Liver (tissue), 3 donors: ENCODE results near the gene LYSMD1.

ENCODE experiments used
- FOXA1 ChIP-seq: IDR thresholded peaks from 2 replicates; pipeline ENCODE4 v1.6.1; 2016; ENCODE audit warnings: antibody characterized with exemption
- JUND ChIP-seq, 2 donors: IDR thresholded peaks; 2 replicates each; pipeline ENCODE4 v1.6.1; 2016; ENCODE audit warnings: antibody characterized with exemption in 2 of 2
- RAD21 ChIP-seq, 2 donors: IDR thresholded peaks; 2 replicates each; pipeline ENCODE4 v1.6.1; 2016; ENCODE audit warnings: antibody characterized with exemption in 2 of 2, mild to moderate bottlenecking in 2 of 2
- RXRA ChIP-seq, 2 donors: IDR thresholded peaks; 2 replicates each; pipeline ENCODE4 v1.6.1; 2017 to 2018; ENCODE audit warnings: antibody characterized with exemption in 2 of 2, mild to moderate bottlenecking in 1 of 2
- YY1 ChIP-seq: IDR thresholded peaks from 2 replicates; pipeline ENCODE4 v1.6.1; 2016; ENCODE audit warnings: antibody characterized with exemption, mild to moderate bottlenecking
- TF ChIP-seq, protein P1 (sequence below): fragments of 150-350 bp; IDR thresholded peaks from 2 replicates; pipeline ENCODE4 v1.5.1; 2017; ENCODE audit warnings: improper control_type of control experiment, low read depth, low read length; ENCODE audit not compliant: missing input control
- TF ChIP-seq, protein P2 (sequence below): IDR thresholded peaks from 2 replicates; pipeline ENCODE4 v1.6.1; 2016; ENCODE audit warnings: antibody characterized with exemption
- TF ChIP-seq, protein P3 (sequence below): IDR thresholded peaks from 2 replicates; pipeline ENCODE4 v1.6.1; 2016; ENCODE audit warnings: antibody characterized with exemption, mild to moderate bottlenecking
- TF ChIP-seq, protein P4 (sequence below): IDR thresholded peaks from 2 replicates; pipeline ENCODE4 v1.6.1; 2016; ENCODE audit warnings: antibody characterized with exemption
- TF ChIP-seq, protein P5 (sequence below): IDR thresholded peaks from 2 replicates; pipeline ENCODE4 v1.6.1; 2016; ENCODE audit warnings: antibody characterized with exemption
- donor health status: healthy.
- donor health status: healthy.

DNA sequence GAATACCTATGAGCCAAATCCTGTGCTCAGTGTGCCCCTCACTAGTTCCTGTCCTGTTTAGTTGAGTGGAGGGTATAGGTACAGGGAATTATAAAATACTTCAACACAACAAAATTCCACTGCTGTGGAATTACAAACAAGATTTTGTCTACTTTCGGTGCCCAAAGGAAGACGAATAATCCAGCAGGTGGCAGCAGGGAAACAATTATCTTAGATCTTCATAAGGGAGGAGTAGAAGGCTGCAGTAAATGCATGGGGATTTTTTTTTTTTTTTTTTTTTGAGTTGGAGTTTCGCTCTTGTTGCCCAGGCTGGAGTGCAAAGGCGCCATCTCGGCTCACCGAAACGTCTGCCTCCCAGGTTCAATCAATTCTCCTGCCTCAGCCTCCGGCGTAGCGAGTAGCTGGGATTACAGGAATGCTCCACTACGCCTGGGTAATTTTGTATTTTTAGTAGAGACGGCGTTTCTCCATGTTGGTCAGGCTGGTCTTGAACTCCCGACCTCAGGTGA lies 30.6 kb upstream of the LYSMD1 start:
- TF ChIP-seq, protein P1, sequence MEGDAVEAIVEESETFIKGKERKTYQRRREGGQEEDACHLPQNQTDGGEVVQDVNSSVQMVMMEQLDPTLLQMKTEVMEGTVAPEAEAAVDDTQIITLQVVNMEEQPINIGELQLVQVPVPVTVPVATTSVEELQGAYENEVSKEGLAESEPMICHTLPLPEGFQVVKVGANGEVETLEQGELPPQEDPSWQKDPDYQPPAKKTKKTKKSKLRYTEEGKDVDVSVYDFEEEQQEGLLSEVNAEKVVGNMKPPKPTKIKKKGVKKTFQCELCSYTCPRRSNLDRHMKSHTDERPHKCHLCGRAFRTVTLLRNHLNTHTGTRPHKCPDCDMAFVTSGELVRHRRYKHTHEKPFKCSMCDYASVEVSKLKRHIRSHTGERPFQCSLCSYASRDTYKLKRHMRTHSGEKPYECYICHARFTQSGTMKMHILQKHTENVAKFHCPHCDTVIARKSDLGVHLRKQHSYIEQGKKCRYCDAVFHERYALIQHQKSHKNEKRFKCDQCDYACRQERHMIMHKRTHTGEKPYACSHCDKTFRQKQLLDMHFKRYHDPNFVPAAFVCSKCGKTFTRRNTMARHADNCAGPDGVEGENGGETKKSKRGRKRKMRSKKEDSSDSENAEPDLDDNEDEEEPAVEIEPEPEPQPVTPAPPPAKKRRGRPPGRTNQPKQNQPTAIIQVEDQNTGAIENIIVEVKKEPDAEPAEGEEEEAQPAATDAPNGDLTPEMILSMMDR: peak; percentile 61
- TF ChIP-seq RXRA (IDR thresholded peaks at IDR 0.05) (peak in 1 of 2 donors; percentile 9), JUND (IDR thresholded peaks at IDR 0.05) (no peak), FOXA1 (no peak), YY1 (peak; percentile 36), RAD21 (IDR thresholded peaks at IDR 0.05) (peak; percentile 78 to 81)
- TF ChIP-seq, protein P2, sequence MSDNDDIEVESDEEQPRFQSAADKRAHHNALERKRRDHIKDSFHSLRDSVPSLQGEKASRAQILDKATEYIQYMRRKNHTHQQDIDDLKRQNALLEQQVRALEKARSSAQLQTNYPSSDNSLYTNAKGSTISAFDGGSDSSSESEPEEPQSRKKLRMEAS: no peak
- TF ChIP-seq, protein P3, sequence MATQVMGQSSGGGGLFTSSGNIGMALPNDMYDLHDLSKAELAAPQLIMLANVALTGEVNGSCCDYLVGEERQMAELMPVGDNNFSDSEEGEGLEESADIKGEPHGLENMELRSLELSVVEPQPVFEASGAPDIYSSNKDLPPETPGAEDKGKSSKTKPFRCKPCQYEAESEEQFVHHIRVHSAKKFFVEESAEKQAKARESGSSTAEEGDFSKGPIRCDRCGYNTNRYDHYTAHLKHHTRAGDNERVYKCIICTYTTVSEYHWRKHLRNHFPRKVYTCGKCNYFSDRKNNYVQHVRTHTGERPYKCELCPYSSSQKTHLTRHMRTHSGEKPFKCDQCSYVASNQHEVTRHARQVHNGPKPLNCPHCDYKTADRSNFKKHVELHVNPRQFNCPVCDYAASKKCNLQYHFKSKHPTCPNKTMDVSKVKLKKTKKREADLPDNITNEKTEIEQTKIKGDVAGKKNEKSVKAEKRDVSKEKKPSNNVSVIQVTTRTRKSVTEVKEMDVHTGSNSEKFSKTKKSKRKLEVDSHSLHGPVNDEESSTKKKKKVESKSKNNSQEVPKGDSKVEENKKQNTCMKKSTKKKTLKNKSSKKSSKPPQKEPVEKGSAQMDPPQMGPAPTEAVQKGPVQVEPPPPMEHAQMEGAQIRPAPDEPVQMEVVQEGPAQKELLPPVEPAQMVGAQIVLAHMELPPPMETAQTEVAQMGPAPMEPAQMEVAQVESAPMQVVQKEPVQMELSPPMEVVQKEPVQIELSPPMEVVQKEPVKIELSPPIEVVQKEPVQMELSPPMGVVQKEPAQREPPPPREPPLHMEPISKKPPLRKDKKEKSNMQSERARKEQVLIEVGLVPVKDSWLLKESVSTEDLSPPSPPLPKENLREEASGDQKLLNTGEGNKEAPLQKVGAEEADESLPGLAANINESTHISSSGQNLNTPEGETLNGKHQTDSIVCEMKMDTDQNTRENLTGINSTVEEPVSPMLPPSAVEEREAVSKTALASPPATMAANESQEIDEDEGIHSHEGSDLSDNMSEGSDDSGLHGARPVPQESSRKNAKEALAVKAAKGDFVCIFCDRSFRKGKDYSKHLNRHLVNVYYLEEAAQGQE: no peak
- TF ChIP-seq, protein P4, sequence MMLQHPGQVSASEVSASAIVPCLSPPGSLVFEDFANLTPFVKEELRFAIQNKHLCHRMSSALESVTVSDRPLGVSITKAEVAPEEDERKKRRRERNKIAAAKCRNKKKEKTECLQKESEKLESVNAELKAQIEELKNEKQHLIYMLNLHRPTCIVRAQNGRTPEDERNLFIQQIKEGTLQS: no peak
- TF ChIP-seq, protein P5, sequence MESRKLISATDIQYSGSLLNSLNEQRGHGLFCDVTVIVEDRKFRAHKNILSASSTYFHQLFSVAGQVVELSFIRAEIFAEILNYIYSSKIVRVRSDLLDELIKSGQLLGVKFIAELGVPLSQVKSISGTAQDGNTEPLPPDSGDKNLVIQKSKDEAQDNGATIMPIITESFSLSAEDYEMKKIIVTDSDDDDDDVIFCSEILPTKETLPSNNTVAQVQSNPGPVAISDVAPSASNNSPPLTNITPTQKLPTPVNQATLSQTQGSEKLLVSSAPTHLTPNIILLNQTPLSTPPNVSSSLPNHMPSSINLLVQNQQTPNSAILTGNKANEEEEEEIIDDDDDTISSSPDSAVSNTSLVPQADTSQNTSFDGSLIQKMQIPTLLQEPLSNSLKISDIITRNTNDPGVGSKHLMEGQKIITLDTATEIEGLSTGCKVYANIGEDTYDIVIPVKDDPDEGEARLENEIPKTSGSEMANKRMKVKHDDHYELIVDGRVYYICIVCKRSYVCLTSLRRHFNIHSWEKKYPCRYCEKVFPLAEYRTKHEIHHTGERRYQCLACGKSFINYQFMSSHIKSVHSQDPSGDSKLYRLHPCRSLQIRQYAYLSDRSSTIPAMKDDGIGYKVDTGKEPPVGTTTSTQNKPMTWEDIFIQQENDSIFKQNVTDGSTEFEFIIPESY: no peak
